ENCODE measurements around the gene DDX52. TPM values are rescaled to one million over a fixed set of nuclear protein-coding genes. Genes with fewer than 3 reads are reported as not detected.

Gene DDX52
- total RNA-seq, 8 experiments from 2014 or later: 12.9 to 35.0 (median 24.8) TPM

DNA sequence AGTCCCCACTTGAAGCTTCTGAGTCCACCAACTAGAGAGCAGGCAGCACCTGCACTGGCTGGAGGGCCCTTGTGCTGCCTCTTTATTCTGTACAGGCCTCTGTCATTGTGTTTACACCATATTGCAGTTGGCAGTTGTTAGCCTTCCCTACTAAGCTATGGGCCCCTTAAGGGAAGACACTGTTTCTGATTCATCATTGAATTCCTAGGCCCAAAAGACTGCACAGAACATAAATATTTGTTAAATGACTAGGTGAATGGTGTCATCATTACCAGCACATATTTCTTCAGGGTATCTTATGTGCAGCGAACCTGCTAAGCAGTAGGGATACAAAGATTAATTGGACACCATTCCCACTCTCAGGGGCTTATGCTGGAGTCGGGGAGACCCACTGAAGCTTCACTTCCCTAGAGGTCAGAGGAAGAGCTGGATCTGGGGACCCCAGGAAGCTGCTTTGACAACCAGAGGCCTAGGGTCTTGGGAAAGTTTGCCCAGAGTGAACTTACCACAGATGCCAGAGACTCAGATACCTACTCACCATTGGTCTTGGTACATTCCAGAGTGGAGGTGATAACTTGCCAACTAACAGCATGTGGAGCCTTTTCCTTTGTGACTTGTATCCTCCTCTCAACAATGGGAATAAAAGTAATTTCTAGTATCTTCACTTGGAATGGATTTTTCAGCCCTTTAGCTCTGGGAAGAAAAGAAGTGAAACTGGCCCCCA lies 28.7 kb upstream of the DDX52 start:
- in situ Hi-C loops (cut with MboI; ENCODE audit: low pct_unique_long_range_greater_than_20kb in 2 of 9, low sequenced_read_pairs in 9 of 9, unreplicated experiment in 9 of 9): loop anchor here in 1 of 9 experiments (25.0 kb wide), 1 partner anchor 140 kb away; no protein-coding TSS in a partner anchor
- WGBS, 10 experiments: 20 to 100% (median 80%) methylated on average over 1 to 2 of the region's 2 CpGs; no CpG with 5 or more reads in 5 of the 10 experiments
- peak overlapping the region in 1 of 2 donors; percentile 14 for H3K27ac ChIP-seq
- peaks cover 31 to 32% of the 10 kb centered on the region in 2 donors for H3K4me1 ChIP-seq (replicated peaks in 1 of 2)
- peak in 7 of 8 experiments; percentile 48 to 92 (median 78) for ATAC-seq (replicated peaks in 6 of 8)
- H3K4me3 ChIP-seq: no peak overlapping the region

- Histone ChIP-seq H3K4me3 (no peak overlapping the region), H3K27ac (peak overlapping the region in 1 of 2 donors; percentile 14), H3K4me1 (replicated peaks in 1 of 2) (peaks cover 24% of the 10 kb centered on the region in 2 donors)
- in situ Hi-C loops (cut with MboI; ENCODE audit: low pct_unique_long_range_greater_than_20kb in 2 of 9, low sequenced_read_pairs in 9 of 9, unreplicated experiment in 9 of 9): loop anchor here in 1 of 9 experiments (25.0 kb wide), 1 partner anchor 141 kb away; no protein-coding TSS in a partner anchor
- 20 to 96% (median 60%) methylated on average over 1 to 5 of the region's 9 CpGs; no CpG with 5 or more reads in 5 of the 10 experiments for WGBS, 10 experiments
- peak in 1 of 8 experiments; percentile 2 for ATAC-seq (replicated peaks in 6 of 8)
These were observed 28.0 kb upstream of the DDX52 start for GRCh38 chr17:37671028-37671823.

GRCh38 chr17:37667039-37667438 lies 23.8 kb upstream of the DDX52 start:
- in situ Hi-C loops (cut with MboI; ENCODE audit: low pct_unique_long_range_greater_than_20kb in 2 of 9, low sequenced_read_pairs in 9 of 9, unreplicated experiment in 9 of 9): loop anchor here in 1 of 9 experiments (25.0 kb wide), 1 partner anchor 145 kb away; no protein-coding TSS in a partner anchor
- Histone ChIP-seq H3K4me3 (no peak overlapping the region), H3K4me1 (replicated peaks in 1 of 2) (peaks cover 8 to 17% of the 10 kb centered on the region in 2 donors), H3K27ac (no peak overlapping the region)
- WGBS, 10 experiments: 17 to 100% (median 90%) methylated on average over 1 of the region's 1 CpG; no CpG with 5 or more reads in 5 of the 10 experiments
- no peak for ATAC-seq (replicated peaks in 6 of 8)

DNA sequence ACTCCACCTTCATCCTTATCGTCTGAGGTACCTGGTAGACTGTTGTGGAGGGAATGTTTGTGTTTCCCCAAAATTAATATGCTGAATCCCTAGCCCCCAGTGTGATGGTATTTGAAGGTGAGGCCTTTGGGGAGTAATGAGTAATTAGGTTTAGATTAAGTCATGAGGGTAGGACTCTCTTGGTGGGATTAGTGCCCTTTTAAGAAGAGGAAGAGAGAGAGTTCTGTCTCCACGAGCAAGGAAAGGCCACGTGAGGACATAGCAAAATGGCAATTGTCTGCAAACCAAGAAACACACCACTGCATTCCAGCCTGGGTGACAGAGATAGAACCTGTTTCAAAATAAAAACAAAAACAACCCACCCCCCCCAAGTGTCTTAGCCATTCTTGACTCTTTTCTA lies 21.0 kb upstream of the DDX52 start:
- ATAC-seq (replicated peaks in 6 of 8): no peak
- H3K4me3 ChIP-seq: no peak overlapping the region
- H3K4me1 ChIP-seq (replicated peaks in 1 of 2): peaks cover 7 to 19% of the 10 kb centered on the region in 2 donors
- H3K27ac ChIP-seq: no peak overlapping the region
- WGBS, 10 experiments: 38 to 100% (median 88%) methylated on average over 1 to 3 of the region's 3 CpGs
- in situ Hi-C loops (cut with MboI; ENCODE audit: low pct_unique_long_range_greater_than_20kb in 2 of 9, low sequenced_read_pairs in 9 of 9, unreplicated experiment in 9 of 9): loop anchor here in 1 of 9 experiments (25.0 kb wide), 1 partner anchor 148 kb away; no protein-coding TSS in a partner anchor

- no peak for ATAC-seq (replicated peaks in 6 of 8)
- Histone ChIP-seq H3K4me1 (replicated peaks in 1 of 2) (peaks cover 9 to 19% of the 10 kb centered on the region in 2 donors), H3K4me3 (no peak overlapping the region), H3K27ac (no peak overlapping the region)
- in situ Hi-C loops (cut with MboI; ENCODE audit: low pct_unique_long_range_greater_than_20kb in 2 of 9, low sequenced_read_pairs in 9 of 9, unreplicated experiment in 9 of 9): loop anchor here in 1 of 9 experiments (25.0 kb wide), 1 partner anchor 150 kb away; no protein-coding TSS in a partner anchor
- 0 to 40% (median 5%) methylated on average over 1 to 4 of the region's 4 CpGs; no CpG with 5 or more reads in 4 of the 10 experiments for WGBS, 10 experiments
These were observed 19.1 kb upstream of the DDX52 start for GRCh38 chr17:37662353-37662752.

- Histone ChIP-seq H3K27ac (no peak overlapping the region), H3K4me3 (no peak overlapping the region), H3K4me1 (replicated peaks in 1 of 2) (peaks cover 9 to 19% of the 10 kb centered on the region in 2 donors)
- no peak for ATAC-seq (replicated peaks in 6 of 8)
- in situ Hi-C loops (cut with MboI; ENCODE audit: low pct_unique_long_range_greater_than_20kb in 2 of 9, low sequenced_read_pairs in 9 of 9, unreplicated experiment in 9 of 9): loop anchor here in 1 of 9 experiments (25.0 kb wide), 1 partner anchor 151 kb away; no protein-coding TSS in a partner anchor
- WGBS, 10 experiments: 0 to 20% (median 15%) methylated on average over 1 of the region's 1 CpG; no CpG with 5 or more reads in 2 of the 10 experiments
These were observed 18.3 kb upstream of the DDX52 start for GRCh38 chr17:37661400-37662014.

GRCh38 chr17:37659925-37660324 lies 16.7 kb upstream of the DDX52 start:
- in situ Hi-C loops (cut with MboI; ENCODE audit: low pct_unique_long_range_greater_than_20kb in 2 of 9, low sequenced_read_pairs in 9 of 9, unreplicated experiment in 9 of 9): loop anchor here in 1 of 9 experiments (25.0 kb wide), 1 partner anchor 152 kb away; no protein-coding TSS in a partner anchor

DNA sequence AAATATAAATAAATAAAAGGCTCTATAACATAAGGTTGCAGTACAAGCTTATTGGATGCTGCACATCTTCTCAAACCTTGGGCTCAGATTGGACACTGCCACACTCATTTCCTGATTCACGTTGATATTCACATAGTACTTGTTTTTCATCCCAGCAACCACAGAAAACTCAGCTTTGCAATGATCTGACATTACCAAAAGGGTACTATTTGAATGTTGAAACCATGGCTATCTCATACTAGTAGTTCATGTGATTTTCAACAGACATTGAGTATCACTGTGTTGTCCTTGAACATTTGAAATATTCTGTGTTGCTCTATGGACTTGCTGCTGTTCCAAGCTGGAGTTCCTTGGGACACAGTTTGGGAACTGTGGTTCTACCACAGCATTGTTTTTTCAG lies 14.0 kb upstream of the DDX52 start:
- Histone ChIP-seq H3K4me3 (no peak overlapping the region), H3K4me1 (replicated peaks in 1 of 2) (peaks cover 12 to 17% of the 10 kb centered on the region in 2 donors), H3K27ac (no peak overlapping the region)
- 0 to 100% (median 100%) methylated on average over 1 of the region's 1 CpG; no CpG with 5 or more reads in 6 of the 10 experiments for WGBS, 10 experiments
- no peak for ATAC-seq (replicated peaks in 6 of 8)
- in situ Hi-C loops (cut with MboI; ENCODE audit: low pct_unique_long_range_greater_than_20kb in 2 of 9, low sequenced_read_pairs in 9 of 9, unreplicated experiment in 9 of 9): loop anchor here in 1 of 9 experiments (25.0 kb wide), 1 partner anchor 155 kb away; no protein-coding TSS in a partner anchor

More at GRCh38 chr17:37659925-37660324, 16.7 kb upstream of the DDX52 start:
- Histone ChIP-seq H3K4me3 (no peak overlapping the region), H3K4me1 (replicated peaks in 1 of 2) (peaks cover 9 to 19% of the 10 kb centered on the region in 2 donors), H3K27ac (no peak overlapping the region)
- WGBS, 10 experiments: 0 to 60% (median 27%) methylated on average over 3 to 5 of the region's 5 CpGs; no CpG with 5 or more reads in 2 of the 10 experiments
- ATAC-seq (replicated peaks in 6 of 8): no peak

- in situ Hi-C loops (cut with MboI; ENCODE audit: low pct_unique_long_range_greater_than_20kb in 2 of 9, low sequenced_read_pairs in 9 of 9, unreplicated experiment in 9 of 9): loop anchor here in 1 of 9 experiments (25.0 kb wide), 1 partner anchor 160 kb away; no protein-coding TSS in a partner anchor
- WGBS, 10 experiments: 0 to 38% (median 22%) methylated on average over 1 to 2 of the region's 2 CpGs; no CpG with 5 or more reads in 1 of the 10 experiments
- H3K27ac ChIP-seq: no peak overlapping the region
- peaks cover 11 to 15% of the 10 kb centered on the region in 2 donors for H3K4me1 ChIP-seq (replicated peaks in 1 of 2)
- H3K4me3 ChIP-seq: no peak overlapping the region
- ATAC-seq (replicated peaks in 6 of 8): peak in 5 of 8 experiments; percentile 68 to 96 (median 87)
These were observed 8.6 kb upstream of the DDX52 start for GRCh38 chr17:37651849-37652248.

- 0 to 91% (median 34%) methylated on average over 1 to 6 of the region's 6 CpGs; no CpG with 5 or more reads in 1 of the 10 experiments for WGBS, 10 experiments
- in situ Hi-C loops (cut with MboI; ENCODE audit: low pct_unique_long_range_greater_than_20kb in 2 of 9, low sequenced_read_pairs in 9 of 9, unreplicated experiment in 9 of 9): loop anchor here in 1 of 9 experiments (25.0 kb wide), 1 partner anchor 162 kb away; no protein-coding TSS in a partner anchor
- no peak overlapping the region for H3K4me3 ChIP-seq
- H3K4me1 ChIP-seq (replicated peaks in 1 of 2): peaks cover 11 to 15% of the 10 kb centered on the region in 2 donors
- peak in 7 of 8 experiments; percentile 31 to 74 (median 58) for ATAC-seq (replicated peaks in 6 of 8)
- no peak overlapping the region for H3K27ac ChIP-seq
These were observed 7.3 kb upstream of the DDX52 start for GRCh38 chr17:37650419-37651003.

DNA sequence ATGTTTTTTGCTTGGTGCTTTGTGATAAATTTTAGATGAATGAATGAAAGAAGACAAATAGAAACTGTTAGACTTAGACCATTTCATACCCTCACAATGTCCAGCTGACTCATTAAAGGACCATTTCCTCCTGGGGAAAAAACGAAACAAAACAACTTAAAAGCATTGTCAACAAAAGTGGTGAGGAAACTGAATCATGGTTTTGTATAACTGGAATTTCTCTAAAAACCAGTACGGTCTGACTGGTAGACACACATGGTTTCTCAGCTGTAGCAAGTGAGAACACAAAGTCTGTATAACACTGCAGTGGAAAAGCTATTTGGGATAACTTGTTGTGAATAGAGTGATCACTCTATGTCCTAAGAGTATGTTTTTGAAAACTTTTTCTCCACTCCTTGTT lies 5.3 kb upstream of the DDX52 start:
- no peak overlapping the region for H3K4me3 ChIP-seq
- WGBS, 10 experiments: 0 to 77% (median 27%) methylated on average over 2 of the region's 2 CpGs; no CpG with 5 or more reads in 1 of the 10 experiments
- ATAC-seq (replicated peaks in 6 of 8): no peak
- no peak overlapping the region for H3K27ac ChIP-seq
- in situ Hi-C loops (cut with MboI; ENCODE audit: low pct_unique_long_range_greater_than_20kb in 2 of 9, low sequenced_read_pairs in 9 of 9, unreplicated experiment in 9 of 9): no loop called here
- peaks cover 11 to 15% of the 10 kb centered on the region in 2 donors for H3K4me1 ChIP-seq (replicated peaks in 1 of 2)

DNA sequence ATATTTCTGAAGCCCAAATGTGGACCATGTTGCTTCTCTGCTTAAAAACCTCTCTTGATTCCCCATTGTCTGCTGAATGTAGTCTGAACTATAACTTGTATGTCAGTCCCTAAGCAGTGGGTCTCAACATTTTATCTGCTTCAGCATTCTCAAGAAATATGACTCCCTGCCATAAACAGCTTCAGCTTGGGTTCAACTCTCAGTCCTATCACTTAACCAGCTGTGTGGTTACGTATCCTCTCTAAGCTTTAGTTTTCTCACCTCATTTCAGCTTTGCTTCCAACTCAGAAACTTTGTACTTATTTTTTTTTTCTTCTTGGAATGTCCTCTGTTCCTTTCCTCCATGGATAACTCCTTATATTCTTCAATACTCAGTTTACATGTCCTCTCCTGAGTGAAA lies 4.6 kb upstream of the DDX52 start:
- in situ Hi-C loops (cut with MboI; ENCODE audit: low pct_unique_long_range_greater_than_20kb in 2 of 9, low sequenced_read_pairs in 9 of 9, unreplicated experiment in 9 of 9): no loop called here
- Histone ChIP-seq H3K4me1 (replicated peaks in 1 of 2) (peaks cover 11 to 15% of the 10 kb centered on the region in 2 donors), H3K27ac (no peak overlapping the region), H3K4me3 (no peak overlapping the region)
- no peak for ATAC-seq (replicated peaks in 6 of 8)
- WGBS, 10 experiments: 56 to 100% (median 80%) methylated on average over 1 of the region's 1 CpG; no CpG with 5 or more reads in 1 of the 10 experiments
